GM12878 (cell line): ENCODE results near the gene MAP4K5. TPM values are rescaled to one million over a fixed set of nuclear protein-coding genes. Genes with fewer than 3 reads are reported as not detected.

Source experiments
- ATAC-seq: fragments of 200-7000 bp; cut with Tn5 transposase; 3 replicates; pipeline ENCODE4 v1.9.1; 2020; ENCODE audit warnings: mild to moderate bottlenecking, moderate library complexity
- BruUV-seq: library from RNA; stranded (reverse); fragments of 400-500 nt; replicated peaks from 2 replicates; lab custom pipeline; 2021; lab: Mats Ljungman, UMichigan
- CTCF ChIA-PET: fragments of 300-600 bp; sonication (Branson Sonifier 250); formaldehyde crosslinking; extraction: SDS; loops from one replicate; lab custom pipeline; 2021; ENCODE audit warnings: inconsistent platforms; lab: Yijun Ruan, JAX
- POLR2A ChIA-PET: fragments of 350-600 bp; formaldehyde crosslinking; extraction: SDS; loops from one replicate; lab custom pipeline; 2021; ENCODE audit warnings: inconsistent platforms; lab: Charles Lee
- RAD21 ChIA-PET: fragments of 300-600 bp; sonication (Branson Sonifier 250); formaldehyde crosslinking; loops from one replicate; lab custom pipeline; 2023; ENCODE audit warnings: antibody characterized with exemption; ENCODE audit not compliant: unreplicated experiment; lab: Charles Lee
- SMC1A ChIA-PET: fragments of 300-600 bp; sonication (Branson Sonifier 250); formaldehyde crosslinking; loops from one replicate; lab custom pipeline; 2023; ENCODE audit not compliant: unreplicated experiment, uncharacterized antibody; lab: Charles Lee
- DNase-seq: peaks from one replicate; pipeline ENCODE4 v3.0.0-alpha.2; 2011; ENCODE audit warnings: low read depth, low spot score
- FAIRE-seq: peaks from 3 replicates; lab custom pipeline; 2011; peaks lifted over from hg19 to GRCh38; lab: Jason Lieb, UNC
- H2AFZ ChIP-seq: 2 replicates; pipeline ENCODE4 v1.6.0; 2011; ENCODE audit warnings: low read depth, low read length, control low read depth; ENCODE audit not compliant: control insufficient read depth
- H3K27ac ChIP-seq: 2 replicates; pipeline ENCODE4 v1.5.1; 2011; ENCODE audit warnings: control low read depth; ENCODE audit not compliant: control insufficient read depth, insufficient read depth
- H3K27me3 ChIP-seq, 2 experiments: replicated peaks in 1 of 2; 2 replicates each; pipeline versions ENCODE4 v1.6.0 to v1.6.1; 2011; ENCODE audit warnings: low read length in 1 of 2; ENCODE audit not compliant: control insufficient read depth in 2 of 2, insufficient read depth in 2 of 2
- H3K36me3 ChIP-seq, 2 experiments: 2 replicates each; pipeline ENCODE4 v1.5.1; 2011; ENCODE audit warnings: low read length in 1 of 2; ENCODE audit not compliant: control insufficient read depth in 2 of 2, insufficient read depth in 2 of 2
- H3K4me1 ChIP-seq: 2 replicates; pipeline ENCODE4 v1.6.1; 2011; ENCODE audit warnings: mild to moderate bottlenecking, low read length, moderate library complexity, mixed read lengths; ENCODE audit not compliant: control insufficient read depth, insufficient read depth
- H3K4me2 ChIP-seq: 2 replicates; pipeline ENCODE4 v1.6.0; 2011; ENCODE audit warnings: control low read depth; ENCODE audit not compliant: control insufficient read depth, insufficient read depth
- H3K4me3 ChIP-seq: fragments of 200-600 bp; sonication (generic); 2 replicates; pipeline ENCODE4 v1.5.1; 2016
- H3K79me2 ChIP-seq: 2 replicates; pipeline ENCODE4 v1.6.0; 2011; ENCODE audit warnings: low read length; ENCODE audit not compliant: control insufficient read depth, insufficient read depth
- H3K9ac ChIP-seq: 2 replicates; pipeline ENCODE4 v1.8.0; 2011; ENCODE audit warnings: low read length, control low read depth, mixed read lengths; ENCODE audit not compliant: control insufficient read depth, insufficient read depth
- H3K9me3 ChIP-seq: replicated peaks from 3 replicates; pipeline ENCODE4 v1.5.1; 2011; ENCODE audit warnings: mild to moderate bottlenecking, low read length; ENCODE audit not compliant: control insufficient read depth, insufficient read depth
- H4K20me1 ChIP-seq: 2 replicates; pipeline ENCODE4 v1.6.0; 2011; ENCODE audit not compliant: control insufficient read depth, insufficient read depth
- BRCA1 ChIP-seq: IDR thresholded peaks from 2 replicates; pipeline ENCODE4 v1.6.1; 2011; ENCODE audit warnings: low read depth, low read length, improper control_type of control experiment
- CHD4 ChIP-seq: fragments of 200-600 bp; sonication (generic); IDR thresholded peaks from 2 replicates; pipeline ENCODE4 v1.6.1; 2016; ENCODE audit warnings: mild to moderate bottlenecking
- HDAC6 ChIP-seq: fragments of 200-600 bp; sonication (generic); IDR thresholded peaks from one replicate; pipeline ENCODE4 v1.8.0; 2017; ENCODE audit warnings: antibody characterized with exemption; ENCODE audit not compliant: unreplicated experiment
- HDGF ChIP-seq: fragments of 450-650 bp; IDR thresholded peaks from 2 replicates; pipeline ENCODE4 v1.6.1; 2016; ENCODE audit warnings: antibody characterized with exemption
- IRF3 ChIP-seq: fragments of 450-650 bp; IDR thresholded peaks from 2 replicates; pipeline ENCODE4 v1.6.1; 2014; ENCODE audit warnings: mild to moderate bottlenecking
- IRF4 ChIP-seq: IDR thresholded peaks from 2 replicates; pipeline ENCODE4 v1.6.1; 2011; ENCODE audit warnings: low read depth, low read length
- MTA2 ChIP-seq: fragments of 450-650 bp; IDR thresholded peaks from 2 replicates; pipeline ENCODE4 v1.6.1; 2016; ENCODE audit warnings: low read depth, mild to moderate bottlenecking, moderate library complexity
- MTA3 ChIP-seq: IDR thresholded peaks from 2 replicates; pipeline ENCODE4 v1.6.1; 2012; ENCODE audit warnings: low read length, inconsistent platforms, borderline replicate concordance
- NR2C1 ChIP-seq: fragments of 450-650 bp; IDR thresholded peaks from 2 replicates; pipeline ENCODE4 v1.6.1; 2017; ENCODE audit warnings: antibody characterized with exemption, mild to moderate bottlenecking, moderate library complexity
- PML ChIP-seq: IDR thresholded peaks from 2 replicates; pipeline ENCODE4 v1.6.1; 2012; ENCODE audit warnings: low read length, inconsistent platforms
- RB1 ChIP-seq: fragments of 450-650 bp; formaldehyde crosslinking; IDR thresholded peaks from 2 replicates; pipeline ENCODE4 v1.6.1; 2017; ENCODE audit warnings: mild to moderate bottlenecking, borderline replicate concordance
- WRNIP1 ChIP-seq: IDR thresholded peaks from 2 replicates; pipeline ENCODE4 v1.6.1; 2011; ENCODE audit warnings: low read depth, low read length, improper control_type of control experiment, borderline replicate concordance
- ZNF24 ChIP-seq: fragments of 450-650 bp; IDR thresholded peaks from 2 replicates; pipeline ENCODE4 v1.6.1; 2017; ENCODE audit warnings: antibody characterized with exemption, mild to moderate bottlenecking
- WGBS: methylation state at CpG from one replicate; pipeline ENCODE4 v1.1.6; 2016; ENCODE audit warnings: low lambda C conversion rate; ENCODE audit not compliant: insufficient replicate concordance, insufficient coverage; ENCODE audit errors: missing lambda C conversion rate; 5-methylcytosine and 5-hydroxymethylcytosine counted together
- in situ Hi-C: fragments of 300-500 bp; cut with MboI; formaldehyde crosslinking; loops from 9 replicates; pipeline ENCODE4 v1.14.3; 2018; ENCODE audit warnings: mixed read lengths
- intact Hi-C: fragments of 100-400 bp; cut with micrococcal nuclease; formaldehyde crosslinking; loops from one replicate; pipeline ENCODE4 v1.14.2; 2022; ENCODE audit not compliant: unreplicated experiment
- polyA plus RNA-seq, 11 experiments: library from polyadenylated mRNA; depleted of rRNA in 4 of 11; unstranded in 6 of 11; stranded (reverse) in 5 of 11; fragments of >200 nt; fragmentation: Nextera tagmentation in 4 of 11; fragmentation: Illumina TruSeq in 1 of 11; extraction: Ambion mirVana in 4 of 11; extraction: Trizol in 1 of 11; gene quantifications; 1 replicate in 1 of 11; 2 replicates in 10 of 11; pipeline versions ENCODE4 v1.2.1 to v1.2.3, GENCODE V29; 2011 to 2016; ENCODE audit warnings: inconsistent platforms in 2 of 11, missing spikeins in 2 of 11, low read depth in 1 of 11
- total RNA-seq, 4 experiments: library from RNA; depleted of rRNA in 3 of 4; stranded (reverse); fragments of >200 nt in 3 of 4; fragmentation: Illumina TruSeq in 1 of 4; extraction: Trizol in 1 of 4; gene quantifications; 2 replicates each; pipeline versions ENCODE4 v1.2.1 to v1.2.3, GENCODE V29; 2013 to 2021

MAP4K5 gene
- total and polyA plus RNA-seq, 10 of the 15 experiments (the other 5 are each of a cell fraction or from before 2014, with no cell fraction given) = 9.1 to 41.3 (median 30.1) TPM

- ChIA-PET POLR2A (no interaction called here), RAD21 (no interaction called here), CTCF (no interaction called here), SMC1A (interaction anchor here (0.8 to 1.1 kb wide), 2 partner anchors 10 to 32 kb away, joined by 3 read pairs; no protein-coding TSS in a partner anchor)
- no peaks in the 10 kb centered on the region for H3K4me1 ChIP-seq
- H2AFZ ChIP-seq = no peak overlapping the region
- no peak for ATAC-seq
- TF ChIP-seq WRNIP1 (no peak), IRF3 (no peak), MTA2 (no peak), HDGF (no peak), BRCA1 (no peak), NR2C1 (no peak), CHD4 (no peak), HDAC6 (no peak), PML (no peak), IRF4 (no peak), RB1 (no peak), MTA3 (no peak), ZNF24 (no peak)
- intact Hi-C loops = no loop called here
- H3K9me3 ChIP-seq = no peaks in the 10 kb centered on the region; the same call in 1 of the 3 replicates
- no peaks in the 10 kb centered on the region for H3K79me2 ChIP-seq
- H4K20me1 ChIP-seq = no peaks in the 10 kb centered on the region
- no peak overlapping the region for H3K4me2 ChIP-seq
- in situ Hi-C loops = no loop called here
- no peak overlapping the region for H3K9ac ChIP-seq
- no TSS peak for BruUV-seq
- H3K27ac ChIP-seq = no peak overlapping the region
- H3K4me3 ChIP-seq = no peak overlapping the region
- DNase-seq = no peak
- FAIRE-seq = no peak
- WGBS = 92% methylated on average over 6 of the region's 6 CpGs
- H3K36me3 ChIP-seq = peaks cover 0 to 9% of the 10 kb centered on the region in 2 experiments; a peak in 3 of 4 replicates
- H3K27me3 ChIP-seq = no peaks in the 10 kb centered on the region
These were observed 80.5 kb downstream of the MAP4K5 start for GRCh38 chr14:50451854-50452253.
